ENCODE results near the gene SLCO4A1. TPM values are rescaled to one million over a fixed set of nuclear protein-coding genes. Genes with fewer than 3 reads are reported as not detected.

The SLCO4A1 gene
- total RNA-seq, 1 experiment from 2014 or later, result 48.8 TPM

GRCh38 chr20:62611012-62611411 is 31.3 kb upstream of the SLCO4A1 start:
- no peak for DNase-seq (ENCODE audit: low spot score)
- Histone ChIP-seq H3K36me3 (ENCODE audit: insufficient read depth, low read length, poor library complexity, severe bottlenecking) (no peaks in the 10 kb centered on the region), H3K9me3 (ENCODE audit: low read depth, low read length, poor library complexity, severe bottlenecking) (no peaks in the 10 kb centered on the region), H3K27me3 (replicated peaks; ENCODE audit: insufficient read depth, low read depth, low read length, poor library complexity) (no peaks in the 10 kb centered on the region), H3K4me1 (ENCODE audit: insufficient read depth, low read length, poor library complexity, severe bottlenecking) (no peaks in the 10 kb centered on the region), H3K4me3 (ENCODE audit: low read depth, low read length, poor library complexity, severe bottlenecking) (no peak overlapping the region), H3K27ac (ENCODE audit: low read depth, low read length, poor library complexity, severe bottlenecking) (no peak overlapping the region)
- BruUV-seq (replicated peaks), result no TSS peak
- intact Hi-C loops (cut with micrococcal nuclease; ENCODE audit: unreplicated experiment), result no loop called here
- TF ChIP-seq CTCF (conservative IDR thresholded peaks at IDR 0.05; ENCODE audit: low read depth, low read length) (no peak), EZH2 (IDR thresholded peaks at IDR 0.05; ENCODE audit: borderline replicate concordance, low read depth, low read length, poor library complexity, severe bottlenecking) (no peak)
- POLR2A ChIA-PET (ENCODE audit: low non-redundant PET), result no interaction called here
- CTCF ChIA-PET, result no interaction called here

- intact Hi-C loops (cut with micrococcal nuclease; ENCODE audit: unreplicated experiment), result no loop called here
- Histone ChIP-seq H3K9me3 (ENCODE audit: low read depth, low read length, poor library complexity, severe bottlenecking) (no peaks in the 10 kb centered on the region), H3K27ac (ENCODE audit: low read depth, low read length, poor library complexity, severe bottlenecking) (no peak overlapping the region), H3K4me1 (ENCODE audit: insufficient read depth, low read length, poor library complexity, severe bottlenecking) (no peaks in the 10 kb centered on the region), H3K27me3 (replicated peaks; ENCODE audit: insufficient read depth, low read depth, low read length, poor library complexity) (no peaks in the 10 kb centered on the region), H3K36me3 (ENCODE audit: insufficient read depth, low read length, poor library complexity, severe bottlenecking) (no peaks in the 10 kb centered on the region), H3K4me3 (ENCODE audit: low read depth, low read length, poor library complexity, severe bottlenecking) (no peak overlapping the region)
- ChIA-PET CTCF (no interaction called here), POLR2A (ENCODE audit: low non-redundant PET) (interaction anchor here (0.7 kb wide), 1 partner anchor 14 kb away, joined by 3 read pairs; no protein-coding TSS in a partner anchor)
- no peak for DNase-seq (ENCODE audit: low spot score)
- TF ChIP-seq EZH2 (IDR thresholded peaks at IDR 0.05; ENCODE audit: borderline replicate concordance, low read depth, low read length, poor library complexity, severe bottlenecking), result no peak
- no peak for TF ChIP-seq CTCF (conservative IDR thresholded peaks at IDR 0.05; ENCODE audit: low read depth, low read length)
- BruUV-seq (replicated peaks), result no TSS peak
Observed at GRCh38 chr20:62611819-62612218, 30.5 kb upstream of the SLCO4A1 start.

GRCh38 chr20:62614085-62614960 is 28.0 kb upstream of the SLCO4A1 start:
- intact Hi-C loops (cut with micrococcal nuclease; ENCODE audit: unreplicated experiment), result no loop called here
- BruUV-seq (replicated peaks), result no TSS peak
- POLR2A ChIA-PET (ENCODE audit: low non-redundant PET), result interaction anchor here (0.6 kb wide), 1 partner anchor 906 kb away, joined by 3 read pairs; the partner anchor contains the start of gene PPDPF
- Histone ChIP-seq H3K9me3 (ENCODE audit: low read depth, low read length, poor library complexity, severe bottlenecking) (no peaks in the 10 kb centered on the region), H3K4me3 (ENCODE audit: low read depth, low read length, poor library complexity, severe bottlenecking) (no peak overlapping the region), H3K27me3 (replicated peaks; ENCODE audit: insufficient read depth, low read depth, low read length, poor library complexity) (no peaks in the 10 kb centered on the region), H3K36me3 (ENCODE audit: insufficient read depth, low read length, poor library complexity, severe bottlenecking) (no peaks in the 10 kb centered on the region), H3K4me1 (ENCODE audit: insufficient read depth, low read length, poor library complexity, severe bottlenecking) (no peaks in the 10 kb centered on the region), H3K27ac (ENCODE audit: low read depth, low read length, poor library complexity, severe bottlenecking) (no peak overlapping the region)
- no peak for DNase-seq (ENCODE audit: low spot score)
- TF ChIP-seq CTCF (conservative IDR thresholded peaks at IDR 0.05; ENCODE audit: low read depth, low read length), result no peak
- TF ChIP-seq EZH2 (IDR thresholded peaks at IDR 0.05; ENCODE audit: borderline replicate concordance, low read depth, low read length, poor library complexity, severe bottlenecking), result no peak
- CTCF ChIA-PET, result no interaction called here
